Colonic mucosa (tissue), 4 donors: ENCODE results near the gene PLB1. TPM values are rescaled to one million over a fixed set of nuclear protein-coding genes. Genes with fewer than 3 reads are reported as not detected.

ENCODE experiments used
- DNase-seq: peaks from one replicate; pipeline ENCODE4 v3.0.0-alpha.2; 2020
- H3K27ac ChIP-seq: fragments of 200-600 bp; one replicate; pipeline ENCODE4 v1.8.0; 2021
- H3K27me3 ChIP-seq: fragments of 200-600 bp; one replicate; pipeline ENCODE4 v1.8.0; 2021
- H3K36me3 ChIP-seq: fragments of 200-600 bp; one replicate; pipeline ENCODE4 v1.8.0; 2021
- H3K4me1 ChIP-seq: fragments of 200-600 bp; one replicate; pipeline ENCODE4 v1.8.0; 2021; ENCODE audit warnings: mild to moderate bottlenecking
- H3K4me3 ChIP-seq: fragments of 200-600 bp; one replicate; pipeline ENCODE4 v1.8.0; 2021
- H3K9ac ChIP-seq, 2 donors: one replicate each; pipeline ENCODE4 v1.7.0; 2013; ENCODE audit warnings: control low read depth in 2 of 2, low read depth in 2 of 2, low read length in 2 of 2
- H3K9me3 ChIP-seq: fragments of 200-600 bp; one replicate; pipeline ENCODE4 v1.8.0; 2021
- CTCF ChIP-seq: fragments of 200-600 bp; IDR thresholded peaks from one replicate; pipeline ENCODE4 v1.8.0; 2022; ENCODE audit warnings: antibody characterized with exemption, mild to moderate bottlenecking
- intact Hi-C: fragments of 100-400 bp; cut with DNase I; formaldehyde crosslinking; loops from one replicate; pipeline ENCODE4 v1.14.1; 2022
- total RNA-seq, 2 donors: library from RNA; stranded (reverse); fragmentation: NEBNext Ultra II Directional in 1 of 2; extraction: Animal tissue kit (Norgen Biotek cat#: 25700) in 1 of 2; gene quantifications; one replicate each; pipeline ENCODE4 v1.2.1, GENCODE V29; 2021
- donor health status: healthy.
- donor health status: DM: no; HTN: no; CAD: no.
- donor health status: DM: no; HTN: no; CAD: no.

PLB1 gene
- total RNA-seq, 2 donors from 2014 or later, result 1.3 to 3.0 TPM

- no peak for TF ChIP-seq CTCF
- Histone ChIP-seq H3K36me3 (no peaks in the 10 kb centered on the region), H3K4me3 (no peak overlapping the region), H3K9me3 (no peaks in the 10 kb centered on the region), H3K4me1 (peaks cover 13% of the 10 kb centered on the region), H3K27ac (no peak overlapping the region), H3K9ac (no peak overlapping the region), H3K27me3 (no peaks in the 10 kb centered on the region)
- no peak for DNase-seq
- intact Hi-C loops, result loop anchor here (5.0 kb wide), 1 partner anchor 81 kb away; no protein-coding TSS in a partner anchor
Measured at GRCh38 chr2:28666496-28667184, 170.8 kb downstream of the PLB1 start.

DNA sequence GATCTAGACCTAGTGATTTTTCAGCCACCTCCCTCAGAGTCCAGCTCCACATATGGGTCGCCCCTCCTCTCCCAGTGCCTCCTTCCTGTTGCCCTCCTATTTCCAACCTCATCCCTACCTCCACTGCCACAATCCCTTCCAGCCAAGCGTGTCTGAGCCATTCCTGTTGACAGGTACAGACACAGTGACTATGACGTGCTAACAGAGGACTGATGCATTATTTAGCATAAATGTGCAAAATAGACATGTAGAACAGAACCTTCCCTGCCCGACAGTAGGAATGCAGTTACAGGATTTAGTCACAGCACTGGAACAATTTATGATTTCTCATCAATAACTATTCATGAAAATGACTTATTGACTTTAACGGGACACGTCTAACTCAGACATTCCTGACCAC is 171.4 kb downstream of the PLB1 start:
- no peak for DNase-seq
- no peaks in the 10 kb centered on the region for H3K9me3 ChIP-seq
- H3K36me3 ChIP-seq, result no peaks in the 10 kb centered on the region
- H3K27me3 ChIP-seq, result no peaks in the 10 kb centered on the region
- intact Hi-C loops, result loop anchor here (5.0 kb wide), 1 partner anchor 80 kb away; no protein-coding TSS in a partner anchor
- H3K4me3 ChIP-seq, result no peak overlapping the region
- no peak overlapping the region for H3K27ac ChIP-seq
- TF ChIP-seq CTCF, result no peak
- peaks cover 13% of the 10 kb centered on the region for H3K4me1 ChIP-seq
- H3K9ac ChIP-seq, result no peak overlapping the region

GRCh38 chr2:28668106-28668814 is 172.4 kb downstream of the PLB1 start:
- H3K27ac ChIP-seq, result no peak overlapping the region
- no peaks in the 10 kb centered on the region for H3K9me3 ChIP-seq
- H3K36me3 ChIP-seq, result no peaks in the 10 kb centered on the region
- no peak overlapping the region for H3K9ac ChIP-seq
- H3K4me3 ChIP-seq, result no peak overlapping the region
- H3K4me1 ChIP-seq, result peaks cover 9% of the 10 kb centered on the region
- no peak for DNase-seq
- no peaks in the 10 kb centered on the region for H3K27me3 ChIP-seq
- intact Hi-C loops, result loop anchor here (5.0 kb wide), 1 partner anchor 79 kb away; no protein-coding TSS in a partner anchor
- TF ChIP-seq CTCF, result no peak

GRCh38 chr2:28668880-28669279 is 173.0 kb downstream of the PLB1 start:
- peaks cover 7% of the 10 kb centered on the region for H3K4me1 ChIP-seq
- H3K4me3 ChIP-seq, result no peak overlapping the region
- no peak for DNase-seq
- H3K9ac ChIP-seq, result no peak overlapping the region
- no peak for TF ChIP-seq CTCF
- no peaks in the 10 kb centered on the region for H3K27me3 ChIP-seq
- H3K9me3 ChIP-seq, result no peaks in the 10 kb centered on the region
- H3K27ac ChIP-seq, result no peak overlapping the region
- intact Hi-C loops, result loop anchor here (5.0 kb wide), 1 partner anchor 78 kb away; no protein-coding TSS in a partner anchor
- no peaks in the 10 kb centered on the region for H3K36me3 ChIP-seq

DNA sequence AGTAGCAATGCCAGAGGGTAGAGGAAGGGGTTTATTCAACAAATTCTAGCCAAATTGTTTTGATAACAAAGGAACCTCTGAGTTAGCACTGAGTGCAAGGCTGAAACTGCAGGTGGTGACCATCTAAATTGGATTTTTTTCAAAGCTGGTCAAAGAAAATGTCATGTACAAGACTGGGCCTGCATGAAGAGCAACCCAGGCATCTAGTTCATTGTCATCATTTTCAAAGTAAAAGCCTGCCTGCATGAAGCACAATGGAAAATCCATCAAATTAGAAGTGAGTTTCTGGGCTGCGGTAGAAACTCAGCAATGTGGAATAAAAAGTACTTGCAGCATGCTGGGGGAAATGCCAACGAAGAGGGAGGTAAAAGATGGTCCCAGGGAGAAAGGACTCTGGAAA is 175.0 kb downstream of the PLB1 start:
- intact Hi-C loops, result no loop called here
- TF ChIP-seq CTCF, result no peak
- H3K4me3 ChIP-seq, result no peak overlapping the region
- no peak overlapping the region for H3K9ac ChIP-seq
- H3K27me3 ChIP-seq, result no peaks in the 10 kb centered on the region
- DNase-seq, result no peak
- H3K36me3 ChIP-seq, result no peaks in the 10 kb centered on the region
- no peaks in the 10 kb centered on the region for H3K4me1 ChIP-seq
- no peak overlapping the region for H3K27ac ChIP-seq
- H3K9me3 ChIP-seq, result no peaks in the 10 kb centered on the region
